SK-N-SH (cell line): ENCODE measurements around the gene POLDIP3. TPM values are rescaled to one million over a fixed set of nuclear protein-coding genes. Genes with fewer than 3 reads are reported as not detected.

Experiments used
- CTCF ChIA-PET: fragments of 300-600, 350-600 bp; formaldehyde crosslinking; extraction: SDS; loops from one replicate; lab custom pipeline; 2021; lab: Yijun Ruan, JAX
- POLR2A ChIA-PET: fragments of 350-600 bp; sonication (Branson Sonifier 250); formaldehyde crosslinking; extraction: SDS; loops from one replicate; lab custom pipeline; 2020; ENCODE audit warnings: antibody characterized with exemption, inconsistent platforms; lab: Yijun Ruan, JAX
- DNase-seq: peaks from one replicate; pipeline ENCODE4 v3.0.0; 2012
- H2AFZ ChIP-seq: fragments of 200-600 bp; sonication (generic); 2 replicates; pipeline ENCODE4 v1.8.1; 2016; ENCODE audit warnings: antibody characterized with exemption, mild to moderate bottlenecking, low read depth
- H3F3A ChIP-seq: fragments of 200-600 bp; sonication (generic); replicated peaks from 2 replicates; pipeline ENCODE3; 2016; ENCODE audit warnings: antibody characterized with exemption, mild to moderate bottlenecking; ENCODE audit not compliant: insufficient read depth
- H3K27ac ChIP-seq, 2 experiments: fragments of 200-500 bp in 1 of 2; fragments of 200-600 bp in 1 of 2; sonication (Bioruptor generic) in 1 of 2; sonication (generic), shearing (Covaris generic) in 1 of 2; 2 replicates each; pipeline versions ENCODE4 v1.5.1 to v1.6.1; 2014 to 2016; ENCODE audit warnings: low read depth in 2 of 2, inconsistent platforms in 1 of 2, low read length in 1 of 2, mild to moderate bottlenecking in 1 of 2, mixed read lengths in 1 of 2
- H3K27me3 ChIP-seq: fragments of 200-600 bp; sonication (generic), shearing (Covaris generic); 2 replicates; pipeline ENCODE4 v1.6.1; 2016; ENCODE audit warnings: mixed run types; ENCODE audit not compliant: insufficient read depth
- H3K36me3 ChIP-seq, 2 experiments: fragments of 200-500 bp in 1 of 2; fragments of 200-600 bp in 1 of 2; sonication (Bioruptor generic) in 1 of 2; sonication (generic) in 1 of 2; replicated peaks in 1 of 2; 2 replicates each; pipeline versions ENCODE3 to v1.5.1; 2014 to 2016; ENCODE audit warnings: low read length in 1 of 2, mild to moderate bottlenecking in 1 of 2; ENCODE audit not compliant: insufficient read depth in 2 of 2, control insufficient read depth in 1 of 2
- H3K4me1 ChIP-seq, 2 experiments: fragments of 200-500 bp in 1 of 2; fragments of 200-600 bp in 1 of 2; sonication (Bioruptor generic) in 1 of 2; sonication (generic), shearing (Covaris generic) in 1 of 2; 2 replicates each; pipeline versions ENCODE4 v1.5.1 to v1.6.1; 2014 to 2016; ENCODE audit warnings: low read depth in 1 of 2, low read length in 1 of 2, mixed run types in 1 of 2; ENCODE audit not compliant: insufficient read depth in 2 of 2, control insufficient read depth in 1 of 2
- H3K4me2 ChIP-seq: fragments of 200-600 bp; sonication (generic), shearing (Covaris generic); 2 replicates; pipeline ENCODE4 v1.6.1; 2017; ENCODE audit warnings: mixed run types
- H3K4me3 ChIP-seq, 2 experiments: fragments of 200-500 bp in 1 of 2; fragments of 200-600 bp in 1 of 2; sonication (Bioruptor generic) in 1 of 2; sonication (generic), shearing (Covaris generic) in 1 of 2; 2 replicates each; pipeline versions ENCODE4 v1.5.1 to v1.8.1; 2014 to 2016; ENCODE audit warnings: low read depth in 2 of 2, inconsistent platforms in 1 of 2, low read length in 1 of 2, mild to moderate bottlenecking in 1 of 2, mixed read lengths in 1 of 2, moderate library complexity in 1 of 2
- H3K79me2 ChIP-seq: fragments of 200-600 bp; sonication (generic); 2 replicates; pipeline ENCODE4 v1.8.1; 2017; ENCODE audit warnings: mild to moderate bottlenecking; ENCODE audit not compliant: insufficient read depth
- H3K9ac ChIP-seq: fragments of 200-600 bp; sonication (generic); 2 replicates; pipeline ENCODE4 v1.6.1; 2017; ENCODE audit warnings: mixed run types
- H3K9me2 ChIP-seq: fragments of 200-600 bp; sonication (generic); 2 replicates; pipeline ENCODE4 v1.6.1; 2017; ENCODE audit warnings: mixed run types
- H3K9me3 ChIP-seq: fragments of 200-600 bp; sonication (generic); 2 replicates; pipeline ENCODE4 v1.6.1; 2017; ENCODE audit warnings: mixed run types, mild to moderate bottlenecking, moderate library complexity
- H4K20me1 ChIP-seq: fragments of 200-600 bp; sonication (generic); 2 replicates; pipeline ENCODE4 v1.6.1; 2017; ENCODE audit warnings: mild to moderate bottlenecking, mixed run types; ENCODE audit not compliant: insufficient read depth
- ELF1 ChIP-seq: IDR thresholded peaks from 2 replicates; pipeline ENCODE4 v1.4.0; 2012
- EP300 ChIP-seq, 2 experiments: IDR thresholded peaks; 2 replicates each; pipeline versions ENCODE4 v1.4.0 to v1.6.1; 2012; ENCODE audit warnings: borderline replicate concordance in 1 of 2, low read depth in 1 of 2, low read length in 1 of 2
- EZH2phosphoT487 ChIP-seq: fragments of 200-600 bp; sonication (generic); IDR thresholded peaks from 2 replicates; pipeline ENCODE4 v1.6.1; 2017; ENCODE audit warnings: low read depth, mixed run types, mild to moderate bottlenecking, antibody characterized with exemption, moderate library complexity, borderline replicate concordance
- FOSL2 ChIP-seq: IDR thresholded peaks from 2 replicates; pipeline ENCODE4 v1.4.0; 2012; ENCODE audit warnings: low read depth, mild to moderate bottlenecking, moderate library complexity, borderline replicate concordance
- FOXJ3 ChIP-seq: sonication (generic); formaldehyde crosslinking; IDR thresholded peaks from 2 replicates; pipeline ENCODE4 v1.5.1; 2020; ENCODE audit warnings: mild to moderate bottlenecking, missing genetic modification reagents
- GATA2 ChIP-seq: sonication (generic); formaldehyde crosslinking; IDR thresholded peaks from 2 replicates; pipeline ENCODE4 v1.5.0; 2020; ENCODE audit warnings: mild to moderate bottlenecking, missing genetic modification reagents
- JUND ChIP-seq: IDR thresholded peaks from 2 replicates; pipeline ENCODE4 v1.4.0; 2012
- MEF2A ChIP-seq: IDR thresholded peaks from 2 replicates; pipeline ENCODE4 v1.4.0; 2012; ENCODE audit warnings: low read depth, borderline replicate concordance
- MXI1 ChIP-seq: IDR thresholded peaks from 2 replicates; pipeline ENCODE4 v1.6.1; 2012; ENCODE audit warnings: mild to moderate bottlenecking, low read depth, low read length, improper control_type of control experiment
- NRF1 ChIP-seq: IDR thresholded peaks from 2 replicates; pipeline ENCODE4 v1.6.1; 2012; ENCODE audit warnings: low read depth, mild to moderate bottlenecking, low read length
- PBX3 ChIP-seq: IDR thresholded peaks from 2 replicates; pipeline ENCODE4; 2012
- POLR2AphosphoS5 ChIP-seq: IDR thresholded peaks from 2 replicates; pipeline ENCODE4 v1.6.1; 2012; ENCODE audit warnings: low read depth, low read length
- RCOR1 ChIP-seq: fragments of 150-350 bp; IDR thresholded peaks from 2 replicates; pipeline ENCODE4 v1.6.1; 2017; ENCODE audit warnings: antibody characterized with exemption, low read length
- RXRA ChIP-seq: IDR thresholded peaks from 2 replicates; pipeline ENCODE4 v1.4.0; 2012; ENCODE audit warnings: low read depth, mild to moderate bottlenecking, borderline replicate concordance
- SIN3A ChIP-seq: IDR thresholded peaks from 2 replicates; pipeline ENCODE4 v1.6.1; 2012; ENCODE audit warnings: low read depth, mild to moderate bottlenecking, low read length, moderate library complexity, borderline replicate concordance
- SMC3 ChIP-seq: IDR thresholded peaks from 2 replicates; pipeline ENCODE4 v1.6.1; 2012; ENCODE audit warnings: low read depth, low read length, improper control_type of control experiment
- TCF12 ChIP-seq: IDR thresholded peaks from 2 replicates; pipeline ENCODE4 v1.4.0; 2012
- YY1 ChIP-seq: IDR thresholded peaks from 2 replicates; pipeline ENCODE4 v1.4.0; 2012; ENCODE audit warnings: low read depth, mild to moderate bottlenecking
- WGBS: methylation state at CpG from one replicate; pipeline ENCODE4 v1.1.6; 2017; ENCODE audit warnings: low lambda C conversion rate; 5-methylcytosine and 5-hydroxymethylcytosine counted together
- polyA plus RNA-seq, 3 experiments: library from polyadenylated mRNA; depleted of rRNA; stranded (reverse); fragments of >200 nt; gene quantifications; 2 replicates each; pipeline ENCODE4 v1.2.3, GENCODE V29; 2012
- TF ChIP-seq, protein P1 (sequence below): IDR thresholded peaks from 2 replicates; pipeline ENCODE4 v1.4.0; 2012; ENCODE audit warnings: low read depth
- TF ChIP-seq, protein P2 (sequence below): fragments of 150-350 bp; IDR thresholded peaks from 2 replicates; pipeline ENCODE4 v1.6.1; 2017; ENCODE audit warnings: antibody characterized with exemption, low read length, low read depth, borderline replicate concordance
- TF ChIP-seq, protein P3 (sequence below): fragments of 150-350 bp; IDR thresholded peaks from 2 replicates; pipeline ENCODE4 v1.6.1; 2016; ENCODE audit warnings: mild to moderate bottlenecking, low read depth, low read length

POLDIP3 gene
- polyA plus RNA-seq, 1 of the 3 experiments (the other 2 are of a cell fraction) = 18.8 TPM

GRCh38 chr22:42562684-42563083 is 52.0 kb downstream of the POLDIP3 start:
- Histone ChIP-seq H3K4me3 (no peak overlapping the region), H3K79me2 (no peaks in the 10 kb centered on the region), H3K9me3 (no peaks in the 10 kb centered on the region), H3K4me1 (peaks cover 0 to 13% of the 10 kb centered on the region in 2 experiments; a peak in 1 of 4 replicates), H3K27ac (no peak overlapping the region), H3K9me2 (no peaks in the 10 kb centered on the region), H3K36me3 (no peaks in the 10 kb centered on the region), H3F3A (no peaks in the 10 kb centered on the region), H3K27me3 (no peaks in the 10 kb centered on the region), H4K20me1 (no peaks in the 10 kb centered on the region), H2AFZ (no peak overlapping the region), H3K9ac (no peak overlapping the region), H3K4me2 (no peak overlapping the region)
- no peak for DNase-seq
- TF ChIP-seq, protein P1, sequence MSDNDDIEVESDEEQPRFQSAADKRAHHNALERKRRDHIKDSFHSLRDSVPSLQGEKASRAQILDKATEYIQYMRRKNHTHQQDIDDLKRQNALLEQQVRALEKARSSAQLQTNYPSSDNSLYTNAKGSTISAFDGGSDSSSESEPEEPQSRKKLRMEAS = no peak
- TF ChIP-seq, protein P2, sequence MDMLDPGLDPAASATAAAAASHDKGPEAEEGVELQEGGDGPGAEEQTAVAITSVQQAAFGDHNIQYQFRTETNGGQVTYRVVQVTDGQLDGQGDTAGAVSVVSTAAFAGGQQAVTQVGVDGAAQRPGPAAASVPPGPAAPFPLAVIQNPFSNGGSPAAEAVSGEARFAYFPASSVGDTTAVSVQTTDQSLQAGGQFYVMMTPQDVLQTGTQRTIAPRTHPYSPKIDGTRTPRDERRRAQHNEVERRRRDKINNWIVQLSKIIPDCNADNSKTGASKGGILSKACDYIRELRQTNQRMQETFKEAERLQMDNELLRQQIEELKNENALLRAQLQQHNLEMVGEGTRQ = no peak
- TF ChIP-seq MXI1 (no peak), FOXJ3 (CRISPR knock-in tag) (no peak), SMC3 (no peak), PBX3 (no peak), YY1 (no peak), NRF1 (no peak), EP300 (IDR thresholded peaks at IDR 0.05; ENCODE audit: borderline replicate concordance in 1 of 2, low read depth in 1 of 2, low read length in 1 of 2) (no peak), FOSL2 (no peak), ELF1 (no peak)
- ChIA-PET POLR2A (interaction anchor here (1.6 kb wide), 1 partner anchor 51 kb away, joined by 5 read pairs; no protein-coding TSS in a partner anchor), CTCF (interaction anchor here (1.7 kb wide), 1 partner anchor 29 kb away, joined by 6 read pairs; no protein-coding TSS in a partner anchor)
- 83% methylated on average over 1 of the region's 2 CpGs for WGBS

DNA sequence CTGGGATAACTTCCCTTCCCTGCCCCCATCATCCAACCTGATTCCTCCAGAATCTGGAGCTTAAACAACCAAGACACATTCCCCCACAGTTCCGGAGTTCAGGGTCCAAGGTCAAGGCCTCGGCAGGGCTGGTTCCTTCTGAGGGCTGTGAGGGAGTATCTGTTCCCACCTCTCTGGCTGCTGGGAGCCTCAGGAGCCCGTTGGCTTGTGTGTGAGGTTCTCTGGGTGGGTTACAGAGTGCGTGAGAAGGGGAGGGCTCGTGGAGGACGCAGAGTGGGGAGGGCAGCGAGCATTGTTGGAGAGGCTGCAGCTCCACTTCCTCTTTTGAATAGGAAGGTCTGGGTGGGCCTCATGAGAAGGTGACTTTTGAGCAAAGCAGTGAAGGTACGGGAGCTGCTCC is 52.4 kb downstream of the POLDIP3 start:
- 92% methylated on average over 7 of the region's 8 CpGs for WGBS

More for the DNA sequence above, 52.4 kb downstream of the POLDIP3 start:
- H4K20me1 ChIP-seq = no peaks in the 10 kb centered on the region
- DNase-seq = no peak
- H2AFZ ChIP-seq = no peak overlapping the region
- no peaks in the 10 kb centered on the region for H3K9me3 ChIP-seq
- no peak overlapping the region for H3K9ac ChIP-seq
- no peaks in the 10 kb centered on the region for H3K36me3 ChIP-seq
- no peak overlapping the region for H3K27ac ChIP-seq
- peaks cover 0 to 13% of the 10 kb centered on the region in 2 experiments; a peak in 1 of 4 replicates for H3K4me1 ChIP-seq
- ChIA-PET POLR2A (interaction anchor here (1.6 kb wide), 1 partner anchor 52 kb away, joined by 5 read pairs; no protein-coding TSS in a partner anchor), CTCF (interaction anchor here (1.7 kb wide), 1 partner anchor 29 kb away, joined by 6 read pairs; no protein-coding TSS in a partner anchor)
- no peaks in the 10 kb centered on the region for H3K27me3 ChIP-seq
- H3K4me2 ChIP-seq = no peak overlapping the region
- H3K4me3 ChIP-seq = no peak overlapping the region
- H3K79me2 ChIP-seq = no peaks in the 10 kb centered on the region
- TF ChIP-seq POLR2AphosphoS5 (no peak), RXRA (no peak), ELF1 (no peak), GATA2 (CRISPR knock-in tag) (no peak), FOSL2 (no peak), RCOR1 (no peak), YY1 (no peak), MEF2A (no peak), EZH2phosphoT487 (no peak), TCF12 (no peak), JUND (no peak), NRF1 (no peak), SIN3A (no peak)
- TF ChIP-seq, protein P3, sequence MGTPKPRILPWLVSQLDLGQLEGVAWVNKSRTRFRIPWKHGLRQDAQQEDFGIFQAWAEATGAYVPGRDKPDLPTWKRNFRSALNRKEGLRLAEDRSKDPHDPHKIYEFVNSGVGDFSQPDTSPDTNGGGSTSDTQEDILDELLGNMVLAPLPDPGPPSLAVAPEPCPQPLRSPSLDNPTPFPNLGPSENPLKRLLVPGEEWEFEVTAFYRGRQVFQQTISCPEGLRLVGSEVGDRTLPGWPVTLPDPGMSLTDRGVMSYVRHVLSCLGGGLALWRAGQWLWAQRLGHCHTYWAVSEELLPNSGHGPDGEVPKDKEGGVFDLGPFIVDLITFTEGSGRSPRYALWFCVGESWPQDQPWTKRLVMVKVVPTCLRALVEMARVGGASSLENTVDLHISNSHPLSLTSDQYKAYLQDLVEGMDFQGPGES = no peak
- no peaks in the 10 kb centered on the region for H3F3A ChIP-seq
- H3K9me2 ChIP-seq = no peaks in the 10 kb centered on the region
